SK-N-SH (cell line): ENCODE results near the gene RS1. TPM values are rescaled to one million over a fixed set of nuclear protein-coding genes. Genes with fewer than 3 reads are reported as not detected.

Source experiments
- CTCF ChIA-PET: fragments of 300-600, 350-600 bp; formaldehyde crosslinking; extraction: SDS; loops from one replicate; lab custom pipeline; 2021; lab: Yijun Ruan, JAX
- POLR2A ChIA-PET: fragments of 350-600 bp; sonication (Branson Sonifier 250); formaldehyde crosslinking; extraction: SDS; loops from one replicate; lab custom pipeline; 2020; ENCODE audit warnings: antibody characterized with exemption, inconsistent platforms; lab: Yijun Ruan, JAX
- DNase-seq: peaks from one replicate; pipeline ENCODE4 v3.0.0; 2012
- H2AFZ ChIP-seq: fragments of 200-600 bp; sonication (generic); 2 replicates; pipeline ENCODE4 v1.8.1; 2016; ENCODE audit warnings: antibody characterized with exemption, mild to moderate bottlenecking, low read depth
- H3F3A ChIP-seq: fragments of 200-600 bp; sonication (generic); replicated peaks from 2 replicates; pipeline ENCODE3; 2016; ENCODE audit warnings: antibody characterized with exemption, mild to moderate bottlenecking; ENCODE audit not compliant: insufficient read depth
- H3K27ac ChIP-seq, 2 experiments: fragments of 200-500 bp in 1 of 2; fragments of 200-600 bp in 1 of 2; sonication (Bioruptor generic) in 1 of 2; sonication (generic), shearing (Covaris generic) in 1 of 2; 2 replicates each; pipeline versions ENCODE4 v1.5.1 to v1.6.1; 2014 to 2016; ENCODE audit warnings: low read depth in 2 of 2, inconsistent platforms in 1 of 2, low read length in 1 of 2, mild to moderate bottlenecking in 1 of 2, mixed read lengths in 1 of 2
- H3K27me3 ChIP-seq: fragments of 200-600 bp; sonication (generic), shearing (Covaris generic); 2 replicates; pipeline ENCODE4 v1.6.1; 2016; ENCODE audit warnings: mixed run types; ENCODE audit not compliant: insufficient read depth
- H3K36me3 ChIP-seq, 2 experiments: fragments of 200-500 bp in 1 of 2; fragments of 200-600 bp in 1 of 2; sonication (Bioruptor generic) in 1 of 2; sonication (generic) in 1 of 2; replicated peaks in 1 of 2; 2 replicates each; pipeline versions ENCODE3 to v1.5.1; 2014 to 2016; ENCODE audit warnings: low read length in 1 of 2, mild to moderate bottlenecking in 1 of 2; ENCODE audit not compliant: insufficient read depth in 2 of 2, control insufficient read depth in 1 of 2
- H3K4me1 ChIP-seq, 2 experiments: fragments of 200-500 bp in 1 of 2; fragments of 200-600 bp in 1 of 2; sonication (Bioruptor generic) in 1 of 2; sonication (generic), shearing (Covaris generic) in 1 of 2; 2 replicates each; pipeline versions ENCODE4 v1.5.1 to v1.6.1; 2014 to 2016; ENCODE audit warnings: low read depth in 1 of 2, low read length in 1 of 2, mixed run types in 1 of 2; ENCODE audit not compliant: insufficient read depth in 2 of 2, control insufficient read depth in 1 of 2
- H3K4me2 ChIP-seq: fragments of 200-600 bp; sonication (generic), shearing (Covaris generic); 2 replicates; pipeline ENCODE4 v1.6.1; 2017; ENCODE audit warnings: mixed run types
- H3K4me3 ChIP-seq, 2 experiments: fragments of 200-500 bp in 1 of 2; fragments of 200-600 bp in 1 of 2; sonication (Bioruptor generic) in 1 of 2; sonication (generic), shearing (Covaris generic) in 1 of 2; 2 replicates each; pipeline versions ENCODE4 v1.5.1 to v1.8.1; 2014 to 2016; ENCODE audit warnings: low read depth in 2 of 2, inconsistent platforms in 1 of 2, low read length in 1 of 2, mild to moderate bottlenecking in 1 of 2, mixed read lengths in 1 of 2, moderate library complexity in 1 of 2
- H3K79me2 ChIP-seq: fragments of 200-600 bp; sonication (generic); 2 replicates; pipeline ENCODE4 v1.8.1; 2017; ENCODE audit warnings: mild to moderate bottlenecking; ENCODE audit not compliant: insufficient read depth
- H3K9ac ChIP-seq: fragments of 200-600 bp; sonication (generic); 2 replicates; pipeline ENCODE4 v1.6.1; 2017; ENCODE audit warnings: mixed run types
- H3K9me2 ChIP-seq: fragments of 200-600 bp; sonication (generic); 2 replicates; pipeline ENCODE4 v1.6.1; 2017; ENCODE audit warnings: mixed run types
- H3K9me3 ChIP-seq: fragments of 200-600 bp; sonication (generic); 2 replicates; pipeline ENCODE4 v1.6.1; 2017; ENCODE audit warnings: mixed run types, mild to moderate bottlenecking, moderate library complexity
- H4K20me1 ChIP-seq: fragments of 200-600 bp; sonication (generic); 2 replicates; pipeline ENCODE4 v1.6.1; 2017; ENCODE audit warnings: mild to moderate bottlenecking, mixed run types; ENCODE audit not compliant: insufficient read depth
- ELF1 ChIP-seq: IDR thresholded peaks from 2 replicates; pipeline ENCODE4 v1.4.0; 2012
- MAX ChIP-seq: IDR thresholded peaks from 2 replicates; pipeline ENCODE4 v1.4.0; 2012; ENCODE audit warnings: low read depth
- NFIC ChIP-seq: IDR thresholded peaks from 2 replicates; pipeline ENCODE4 v1.4.0; 2012; ENCODE audit warnings: borderline replicate concordance
- SIN3A ChIP-seq: IDR thresholded peaks from 2 replicates; pipeline ENCODE4 v1.6.1; 2012; ENCODE audit warnings: low read depth, mild to moderate bottlenecking, low read length, moderate library complexity, borderline replicate concordance
- WGBS: methylation state at CpG from one replicate; pipeline ENCODE4 v1.1.6; 2017; ENCODE audit warnings: low lambda C conversion rate; 5-methylcytosine and 5-hydroxymethylcytosine counted together
- polyA plus RNA-seq, 3 experiments: library from polyadenylated mRNA; depleted of rRNA; stranded (reverse); fragments of >200 nt; gene quantifications; 2 replicates each; pipeline ENCODE4 v1.2.3, GENCODE V29; 2012

Gene RS1
- polyA plus RNA-seq, 1 of the 3 experiments (the other 2 are of a cell fraction), result not detected

- no peaks in the 10 kb centered on the region for H3K9me3 ChIP-seq
- no peak overlapping the region for H3K4me3 ChIP-seq
- CTCF ChIA-PET, result interaction anchor here (1.0 to 1.2 kb wide), 4 partner anchors 12 to 67 kb away, joined by 3 to 4 read pairs (median 3); no protein-coding TSS in a partner anchor
- H3K36me3 ChIP-seq, result no peaks in the 10 kb centered on the region
- no peaks in the 10 kb centered on the region for H3K9me2 ChIP-seq
- 38% methylated on average over 5 of the region's 5 CpGs for WGBS
- H4K20me1 ChIP-seq, result no peaks in the 10 kb centered on the region
- no peak for DNase-seq
- H3K4me2 ChIP-seq, result peak overlapping the region; percentile 58; the same call in 1 of the 2 replicates
- H3K9ac ChIP-seq, result no peak overlapping the region
- TF ChIP-seq NFIC (peak; percentile 37; the same call in 1 of the 2 replicates), MAX (no peak)
- no peaks in the 10 kb centered on the region; the same call in 1 of the 2 replicates for H3K27me3 ChIP-seq
- H2AFZ ChIP-seq, result no peak overlapping the region
- POLR2A ChIA-PET, result no interaction called here
- no peaks in the 10 kb centered on the region for H3K79me2 ChIP-seq
- peaks cover 0 to 14% of the 10 kb centered on the region in 2 experiments; a peak in 1 of 4 replicates for H3K4me1 ChIP-seq
- peak overlapping the region in 1 of 2 experiments; percentile 65; a peak in 2 of 4 replicates for H3K27ac ChIP-seq
- no peaks in the 10 kb centered on the region for H3F3A ChIP-seq
These were observed 29.9 kb upstream of the RS1 start for GRCh38 chrX:18701621-18702361.

- Histone ChIP-seq H3K4me3 (no peak overlapping the region), H2AFZ (no peak overlapping the region), H3K79me2 (no peaks in the 10 kb centered on the region), H3K4me2 (no peak overlapping the region), H3K27ac (no peak overlapping the region), H3F3A (no peaks in the 10 kb centered on the region), H3K36me3 (no peaks in the 10 kb centered on the region), H4K20me1 (no peaks in the 10 kb centered on the region), H3K27me3 (no peaks in the 10 kb centered on the region), H3K4me1 (peaks cover 0 to 14% of the 10 kb centered on the region in 2 experiments; a peak in 1 of 4 replicates), H3K9ac (no peak overlapping the region), H3K9me2 (no peaks in the 10 kb centered on the region), H3K9me3 (no peaks in the 10 kb centered on the region)
- no peak for TF ChIP-seq SIN3A
- CTCF ChIA-PET, result no interaction called here
- 54% methylated on average over 11 of the region's 12 CpGs for WGBS
- no peak for DNase-seq
- POLR2A ChIA-PET, result no interaction called here
These were observed 27.1 kb upstream of the RS1 start for GRCh38 chrX:18698737-18699650.

GRCh38 chrX:18696653-18697052 is 24.7 kb upstream of the RS1 start:
- ChIA-PET CTCF (interaction anchor here (1.1 kb wide), 1 partner anchor 202 kb away, joined by 3 read pairs; no protein-coding TSS in a partner anchor), POLR2A (interaction anchor here (0.6 kb wide), 1 partner anchor 135 kb away, joined by 3 read pairs; no protein-coding TSS in a partner anchor)
- Histone ChIP-seq H2AFZ (no peak overlapping the region), H4K20me1 (no peaks in the 10 kb centered on the region), H3K79me2 (no peaks in the 10 kb centered on the region), H3K9me2 (no peaks in the 10 kb centered on the region), H3K4me1 (peaks cover 0 to 9% of the 10 kb centered on the region in 2 experiments; a peak in 2 of 4 replicates), H3K4me2 (no peak overlapping the region), H3F3A (no peaks in the 10 kb centered on the region), H3K27ac (no peak overlapping the region), H3K9me3 (no peaks in the 10 kb centered on the region), H3K36me3 (no peaks in the 10 kb centered on the region), H3K4me3 (no peak overlapping the region), H3K27me3 (no peaks in the 10 kb centered on the region), H3K9ac (no peak overlapping the region)
- TF ChIP-seq ELF1, result no peak
- DNase-seq, result no peak
- 60% methylated on average over 1 of the region's 3 CpGs for WGBS
